H9 (cell line): ENCODE data around the gene FHOD3. TPM values are rescaled to one million over a fixed set of nuclear protein-coding genes. Genes with fewer than 3 reads are reported as not detected.

Source experiments
- DNase-seq: peaks from one replicate; pipeline ENCODE4 v3.0.0-alpha.2; 2017
- H2AFZ ChIP-seq: one replicate; pipeline ENCODE4 v1.6.1; 2013; ENCODE audit warnings: mild to moderate bottlenecking, low read length, control low read depth, moderate library complexity
- H2AK5ac ChIP-seq: 2 replicates; pipeline ENCODE4 v1.6.1; 2013; ENCODE audit warnings: low read length, control low read depth, mixed read lengths; ENCODE audit not compliant: insufficient read length
- H2BK120ac ChIP-seq: one replicate; pipeline ENCODE4 v1.6.1; 2013; ENCODE audit warnings: low read depth, mild to moderate bottlenecking, low read length, control low read depth, inconsistent platforms; ENCODE audit not compliant: poor library complexity, severe bottlenecking
- H2BK12ac ChIP-seq: 2 replicates; pipeline ENCODE4 v1.6.1; 2013; ENCODE audit warnings: low read length, control low read depth, mixed read lengths, low read depth; ENCODE audit not compliant: insufficient read length
- H2BK15ac ChIP-seq: 2 replicates; pipeline ENCODE4 v1.6.1; 2013; ENCODE audit warnings: low read depth, low read length, control low read depth
- H2BK20ac ChIP-seq: one replicate; pipeline ENCODE4 v1.6.1; 2013; ENCODE audit warnings: low read depth, mild to moderate bottlenecking, low read length, control low read depth, inconsistent platforms; ENCODE audit not compliant: poor library complexity, severe bottlenecking
- H2BK5ac ChIP-seq: 2 replicates; pipeline ENCODE4 v1.6.1; 2013; ENCODE audit warnings: low read length, control low read depth, mixed read lengths; ENCODE audit not compliant: insufficient read length
- H3K14ac ChIP-seq: 2 replicates; pipeline ENCODE4 v1.6.1; 2013; ENCODE audit warnings: low read length, control low read depth; ENCODE audit not compliant: insufficient read depth
- H3K18ac ChIP-seq: 2 replicates; pipeline ENCODE4 v1.6.1; 2013; ENCODE audit warnings: low read depth, mild to moderate bottlenecking, mixed read lengths, low read length, control low read depth; ENCODE audit not compliant: insufficient read length
- H3K23ac ChIP-seq: 2 replicates; pipeline ENCODE4 v1.6.1; 2013; ENCODE audit warnings: low read length, control low read depth, mixed read lengths, low read depth; ENCODE audit not compliant: insufficient read length
- H3K23me2 ChIP-seq: 2 replicates; pipeline ENCODE4 v1.6.1; 2013; ENCODE audit warnings: low read depth, mild to moderate bottlenecking, mixed read lengths, low read length, control low read depth; ENCODE audit not compliant: insufficient read length, poor library complexity, severe bottlenecking
- H3K27ac ChIP-seq: 2 replicates; pipeline ENCODE4 v1.5.1; 2013; ENCODE audit warnings: low read length, control low read depth, mixed read lengths, low read depth; ENCODE audit not compliant: insufficient read length
- H3K27me3 ChIP-seq: 2 replicates; pipeline ENCODE4 v1.6.1; 2013; ENCODE audit warnings: low read length, control low read depth, inconsistent platforms; ENCODE audit not compliant: insufficient read depth
- H3K4ac ChIP-seq: 2 replicates; pipeline ENCODE4 v1.6.1; 2013; ENCODE audit warnings: low read depth, mild to moderate bottlenecking, control low read depth, inconsistent platforms, low read length, moderate library complexity
- H3K4me1 ChIP-seq: 2 replicates; pipeline ENCODE4 v1.6.1; 2013; ENCODE audit warnings: low read length, control low read depth, inconsistent platforms; ENCODE audit not compliant: insufficient read depth
- H3K4me2 ChIP-seq: 2 replicates; pipeline ENCODE4 v1.6.1; 2013; ENCODE audit warnings: low read length, control low read depth, mixed read lengths; ENCODE audit not compliant: insufficient read length, insufficient read depth
- H3K56ac ChIP-seq: 2 replicates; pipeline ENCODE4 v1.6.1; 2013; ENCODE audit warnings: low read depth, mild to moderate bottlenecking, mixed read lengths, low read length, control low read depth; ENCODE audit not compliant: insufficient read length
- H3K79me1 ChIP-seq: 2 replicates; pipeline ENCODE4 v1.6.1; 2013; ENCODE audit warnings: low read depth, mild to moderate bottlenecking, moderate library complexity, low read length, control low read depth, inconsistent platforms; ENCODE audit not compliant: insufficient read depth, poor library complexity, severe bottlenecking
- H3K79me2 ChIP-seq: 2 replicates; pipeline ENCODE4 v1.6.1; 2013; ENCODE audit warnings: low read length, control low read depth, inconsistent platforms; ENCODE audit not compliant: insufficient read depth
- H3K9ac ChIP-seq: 2 replicates; pipeline ENCODE4 v1.6.1; 2013; ENCODE audit warnings: low read length, control low read depth, mixed read lengths; ENCODE audit not compliant: insufficient read length; ENCODE audit errors: extremely low read depth
- H3K9me3 ChIP-seq: one replicate; pipeline ENCODE4 v1.6.1; 2013; ENCODE audit warnings: low read depth, low read length, inconsistent platforms; ENCODE audit not compliant: control insufficient read depth
- H3T11ph ChIP-seq: one replicate; pipeline ENCODE4 v1.6.1; 2013; ENCODE audit warnings: mild to moderate bottlenecking, low read length, control low read depth, inconsistent platforms
- H4K20me1 ChIP-seq: one replicate; pipeline ENCODE4 v1.6.1; 2013; ENCODE audit not compliant: control insufficient read depth, insufficient read length, insufficient read depth
- H4K5ac ChIP-seq: 2 replicates; pipeline ENCODE4 v1.6.1; 2013; ENCODE audit warnings: low read depth, mild to moderate bottlenecking, mixed read lengths, low read length, control low read depth; ENCODE audit not compliant: insufficient read length
- H4K8ac ChIP-seq: replicated peaks from 2 replicates; pipeline ENCODE4 v1.6.1; 2013; ENCODE audit warnings: low read length, control low read depth, mixed read lengths, low read depth; ENCODE audit not compliant: insufficient read length
- H4K91ac ChIP-seq: 2 replicates; pipeline ENCODE4 v1.6.1; 2013; ENCODE audit warnings: low read depth, mild to moderate bottlenecking, moderate library complexity, mixed read lengths, low read length, control low read depth; ENCODE audit not compliant: insufficient read length
- H3K27ac Mint-ChIP-seq, 3 experiments: 2 replicates in 2 of 3; 3 replicates in 1 of 3; pipeline ENCODE4 v1.8.0; 2020 to 2021; ENCODE audit warnings: mixed read lengths in 3 of 3, mild to moderate bottlenecking in 1 of 3, moderate library complexity in 1 of 3
- H3K27me3 Mint-ChIP-seq: 2 replicates; pipeline ENCODE4 v1.8.0; 2021; ENCODE audit warnings: low read depth, mild to moderate bottlenecking, moderate library complexity, mixed read lengths
- H3K36me3 Mint-ChIP-seq, 3 experiments: 2 replicates in 2 of 3; 3 replicates in 1 of 3; pipeline ENCODE4 v1.8.0; 2020 to 2021; ENCODE audit warnings: low read depth in 3 of 3, mixed read lengths in 3 of 3; ENCODE audit not compliant: insufficient read depth in 1 of 3
- H3K4me1 Mint-ChIP-seq, 2 experiments: 2 replicates each; pipeline ENCODE4 v1.8.0; 2020; ENCODE audit warnings: mixed read lengths in 2 of 2
- H3K4me3 Mint-ChIP-seq, 2 experiments: 2 replicates in 1 of 2; 3 replicates in 1 of 2; pipeline ENCODE4 v1.8.0; 2020 to 2021; ENCODE audit warnings: mild to moderate bottlenecking in 2 of 2, mixed read lengths in 2 of 2, moderate library complexity in 1 of 2
- H3K9me3 Mint-ChIP-seq, 2 experiments: 2 replicates in 1 of 2; 3 replicates in 1 of 2; pipeline ENCODE4 v1.8.0; 2020; ENCODE audit warnings: mild to moderate bottlenecking in 2 of 2, mixed read lengths in 2 of 2, moderate library complexity in 1 of 2
- CTCF ChIP-seq: fragments of 200-600 bp; sonication (generic); conservative IDR thresholded peaks from 3 replicates; pipeline ENCODE4 v1.8.0; 2021; ENCODE audit warnings: antibody characterized with exemption, mild to moderate bottlenecking
- WGBS: extraction: QIAGEN DNeasy Blood & Tissue Kit; methylation state at CpG from one replicate; pipeline ENCODE4 v1.1.7; 2013; ENCODE audit warnings: missing lambda C conversion rate, low lambda C conversion rate, mixed read lengths; ENCODE audit not compliant: insufficient read length; ENCODE audit errors: extremely low coverage; 5-methylcytosine and 5-hydroxymethylcytosine counted together
- total RNA-seq: library from RNA; stranded (reverse); gene quantifications from 2 replicates; pipeline ENCODE4 v1.2.1, GENCODE V29; 2021

The FHOD3 gene
- total RNA-seq, 1 experiment from 2014 or later: 8.0 TPM

GRCh38 chr18:36665952-36666351, 368.4 kb downstream of the FHOD3 start:
- no peaks in the 10 kb centered on the region for H3K4me1 Mint-ChIP-seq

More at GRCh38 chr18:36665952-36666351, 368.4 kb downstream of the FHOD3 start:
- Histone ChIP-seq H3K9ac (no peak overlapping the region), H4K20me1 (no peaks in the 10 kb centered on the region), H2BK20ac (no peak overlapping the region), H3K9me3 (no peaks in the 10 kb centered on the region), H3K27me3 (no peaks in the 10 kb centered on the region), H3K79me2 (no peaks in the 10 kb centered on the region), H3K18ac (no peak overlapping the region), H3K23me2 (no peaks in the 10 kb centered on the region), H2AK5ac (no peak overlapping the region), H2BK12ac (no peak overlapping the region), H3K23ac (no peak overlapping the region), H3K14ac (no peak overlapping the region), H3K27ac (no peak overlapping the region), H3K56ac (no peak overlapping the region), H2BK120ac (no peak overlapping the region), H4K5ac (no peak overlapping the region), H3T11ph (no peak overlapping the region), H4K91ac (no peak overlapping the region), H3K4ac (no peak overlapping the region), H3K4me2 (no peak overlapping the region), H3K79me1 (no peaks in the 10 kb centered on the region), H2AFZ (no peak overlapping the region), H3K4me1 (no peaks in the 10 kb centered on the region), H2BK15ac (no peak overlapping the region), H4K8ac (no peak overlapping the region), H2BK5ac (no peak overlapping the region)
- no peak for DNase-seq
- Mint-ChIP-seq H3K36me3 (no peaks in the 10 kb centered on the region), H3K27me3 (no peaks in the 10 kb centered on the region), H3K27ac (peak overlapping the region; percentile 0 to 63 (median 50); a peak in 2 of 7 replicates), H3K9me3 (no peaks in the 10 kb centered on the region), H3K4me3 (no peak overlapping the region)
- TF ChIP-seq CTCF: no peak
- no CpG with 5 or more reads among the region's 1 CpG for WGBS
